ENCODE measurements around the gene FANCB. TPM values are rescaled to one million over a fixed set of nuclear protein-coding genes. Genes with fewer than 3 reads are reported as not detected.

FANCB gene
- total RNA-seq, 1 donor from 2014 or later, result 24.5 TPM

- no peaks in the 10 kb centered on the region for H3K27me3 ChIP-seq
- TF ChIP-seq EZH2phosphoT487 (IDR thresholded peaks at IDR 0.05), result no peak
- Mint-ChIP-seq H3K27ac (no peak overlapping the region), H3K4me3 (no peak overlapping the region), H3K9me3 (no peaks in the 10 kb centered on the region), H3K27me3 (ENCODE audit: insufficient read depth, low read depth) (no peaks in the 10 kb centered on the region), H3K4me1 (no peaks in the 10 kb centered on the region), H3K36me3 (peaks cover 2% of the 10 kb centered on the region)
- H3K79me2 ChIP-seq (ENCODE audit: low read depth), result no peaks in the 10 kb centered on the region
- H3K9ac ChIP-seq, result no peak overlapping the region
- H3K27ac ChIP-seq, result no peak overlapping the region
- H3F3A ChIP-seq (ENCODE audit: low read depth), result no peaks in the 10 kb centered on the region
- H4K20me1 ChIP-seq (ENCODE audit: low read depth), result no peaks in the 10 kb centered on the region
- DNase-seq (ENCODE audit: low spot score), result no peak
- no peak overlapping the region for H2AFZ ChIP-seq (replicated peaks)
- H3K9me3 ChIP-seq (ENCODE audit: low read depth), result no peaks in the 10 kb centered on the region
- H3K36me3 ChIP-seq, result peaks cover 7% of the 10 kb centered on the region
- H3K4me1 ChIP-seq, result no peaks in the 10 kb centered on the region
- H3K4me3 ChIP-seq, result no peak overlapping the region
- H3K4me2 ChIP-seq, result no peak overlapping the region
Measured at GRCh38 chrX:14896273-14896672, 23.4 kb upstream of the FANCB start.

GRCh38 chrX:14886252-14886651 lies 13.4 kb upstream of the FANCB start:
- Histone ChIP-seq H4K20me1 (ENCODE audit: low read depth) (no peaks in the 10 kb centered on the region), H3K79me2 (ENCODE audit: low read depth) (no peaks in the 10 kb centered on the region), H3F3A (ENCODE audit: low read depth) (no peaks in the 10 kb centered on the region), H2AFZ (replicated peaks) (no peak overlapping the region), H3K4me2 (no peak overlapping the region), H3K27me3 (no peaks in the 10 kb centered on the region), H3K4me3 (no peak overlapping the region), H3K4me1 (no peaks in the 10 kb centered on the region), H3K36me3 (no peaks in the 10 kb centered on the region), H3K27ac (no peak overlapping the region), H3K9ac (no peak overlapping the region), H3K9me3 (ENCODE audit: low read depth) (no peaks in the 10 kb centered on the region)
- H3K27me3 Mint-ChIP-seq (ENCODE audit: insufficient read depth, low read depth), result no peaks in the 10 kb centered on the region
- no peak overlapping the region for H3K4me3 Mint-ChIP-seq
- no peaks in the 10 kb centered on the region for H3K36me3 Mint-ChIP-seq
- no peak overlapping the region for H3K27ac Mint-ChIP-seq
- H3K4me1 Mint-ChIP-seq, result no peaks in the 10 kb centered on the region
- peaks cover 1% of the 10 kb centered on the region for H3K9me3 Mint-ChIP-seq
- DNase-seq (ENCODE audit: low spot score), result no peak
- TF ChIP-seq CTCF (IDR thresholded peaks at IDR 0.05) (no peak), EZH2phosphoT487 (IDR thresholded peaks at IDR 0.05) (no peak), EZH2 (IDR thresholded peaks at IDR 0.05) (no peak)

- Mint-ChIP-seq H3K36me3 (no peaks in the 10 kb centered on the region), H3K27ac (no peak overlapping the region), H3K4me3 (no peak overlapping the region), H3K27me3 (ENCODE audit: insufficient read depth, low read depth) (no peaks in the 10 kb centered on the region), H3K9me3 (peaks cover 1% of the 10 kb centered on the region), H3K4me1 (no peaks in the 10 kb centered on the region)
- Histone ChIP-seq H3K36me3 (no peaks in the 10 kb centered on the region), H3K79me2 (ENCODE audit: low read depth) (peaks cover 6% of the 10 kb centered on the region), H2AFZ (replicated peaks) (no peak overlapping the region), H4K20me1 (ENCODE audit: low read depth) (no peaks in the 10 kb centered on the region), H3K27ac (no peak overlapping the region), H3F3A (ENCODE audit: low read depth) (no peaks in the 10 kb centered on the region), H3K4me1 (no peaks in the 10 kb centered on the region), H3K27me3 (no peaks in the 10 kb centered on the region), H3K4me3 (no peak overlapping the region), H3K9me3 (ENCODE audit: low read depth) (peaks cover 5% of the 10 kb centered on the region), H3K4me2 (no peak overlapping the region), H3K9ac (no peak overlapping the region)
- no peak for TF ChIP-seq EZH2phosphoT487 (IDR thresholded peaks at IDR 0.05)
- TF ChIP-seq CTCF (IDR thresholded peaks at IDR 0.05), result no peak
- TF ChIP-seq EZH2 (IDR thresholded peaks at IDR 0.05), result no peak
- DNase-seq (ENCODE audit: low spot score), result no peak
Measured at GRCh38 chrX:14884714-14885113, 11.8 kb upstream of the FANCB start.

- no peak overlapping the region for H3K4me3 Mint-ChIP-seq
- TF ChIP-seq EZH2 (IDR thresholded peaks at IDR 0.05) (no peak), EZH2phosphoT487 (IDR thresholded peaks at IDR 0.05) (no peak)
Measured at GRCh38 chrX:14883826-14884225, 11.0 kb upstream of the FANCB start.

More at GRCh38 chrX:14883826-14884225, 11.0 kb upstream of the FANCB start:
- Histone ChIP-seq H3K27ac (no peak overlapping the region), H3K9ac (no peak overlapping the region), H3K4me2 (no peak overlapping the region), H3F3A (ENCODE audit: low read depth) (no peaks in the 10 kb centered on the region), H3K27me3 (no peaks in the 10 kb centered on the region), H4K20me1 (ENCODE audit: low read depth) (no peaks in the 10 kb centered on the region), H3K36me3 (no peaks in the 10 kb centered on the region), H3K4me3 (no peak overlapping the region), H2AFZ (replicated peaks) (no peak overlapping the region), H3K4me1 (no peaks in the 10 kb centered on the region), H3K9me3 (ENCODE audit: low read depth) (peaks cover 5% of the 10 kb centered on the region), H3K79me2 (ENCODE audit: low read depth) (peaks cover 6% of the 10 kb centered on the region)
- no peak for DNase-seq (ENCODE audit: low spot score)
- Mint-ChIP-seq H3K27me3 (ENCODE audit: insufficient read depth, low read depth) (no peaks in the 10 kb centered on the region), H3K36me3 (no peaks in the 10 kb centered on the region), H3K9me3 (peaks cover 1% of the 10 kb centered on the region), H3K27ac (no peak overlapping the region), H3K4me1 (no peaks in the 10 kb centered on the region)
